GM19468 (cell line): ENCODE data around the gene CNOT6.

ENCODE experiments used
- ATAC-seq: cut with Tn5 transposase; IDR thresholded peaks from one replicate; pipeline ENCODE4 v1.9.1; 2021; ENCODE audit warnings: mild to moderate bottlenecking, moderate library complexity, moderate number of reproducible peaks; ENCODE audit not compliant: unreplicated experiment; ENCODE audit errors: extremely low read depth

Gene CNOT6

GRCh38 chr5:180557217-180557809 lies 63.1 kb downstream of the CNOT6 start:
- no peak for ATAC-seq

- ATAC-seq = no peak
Measured at GRCh38 chr5:180558232-180558631, 64.1 kb downstream of the CNOT6 start.

DNA sequence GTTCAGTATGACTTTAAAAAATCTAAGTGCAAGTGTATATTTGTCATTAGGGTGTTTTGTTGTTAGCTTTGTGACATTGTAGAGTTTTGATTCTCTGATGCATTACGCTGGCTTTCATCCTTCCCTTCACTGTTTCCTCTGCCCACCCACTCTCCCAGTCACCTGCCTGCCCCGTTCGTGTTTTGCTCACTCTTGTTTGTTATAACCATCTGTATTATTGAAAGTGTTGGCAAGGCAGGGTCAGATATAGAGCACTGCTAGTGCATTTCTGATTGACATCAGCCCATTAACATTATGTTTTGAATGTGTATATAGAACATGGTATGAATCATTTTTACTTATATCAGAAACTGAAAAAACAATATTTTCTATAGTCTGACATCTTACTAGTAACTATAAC lies 69.8 kb downstream of the CNOT6 start:
- no peak for ATAC-seq

DNA sequence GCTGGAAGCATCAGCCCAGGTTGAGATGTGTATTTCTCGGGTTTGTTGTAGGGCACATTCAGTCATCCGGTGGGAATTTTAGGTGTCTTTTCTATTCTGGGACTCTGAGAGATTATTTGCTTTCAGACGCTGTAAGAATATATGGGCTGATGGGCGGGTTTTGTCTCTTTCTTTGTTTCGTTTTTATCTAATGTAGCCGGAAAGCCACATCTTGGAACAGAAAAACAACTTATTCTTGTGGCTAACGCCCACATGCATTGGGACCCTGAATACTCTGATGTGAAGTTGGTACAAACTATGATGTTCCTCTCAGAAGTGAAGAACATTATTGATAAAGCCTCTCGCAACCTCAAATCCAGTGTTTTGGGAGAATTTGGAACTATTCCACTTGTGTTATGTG lies 74.7 kb downstream of the CNOT6 start:
- no peak for ATAC-seq

GRCh38 chr5:180575571-180575970 lies 81.4 kb downstream of the CNOT6 start:
- ATAC-seq = no peak

DNA sequence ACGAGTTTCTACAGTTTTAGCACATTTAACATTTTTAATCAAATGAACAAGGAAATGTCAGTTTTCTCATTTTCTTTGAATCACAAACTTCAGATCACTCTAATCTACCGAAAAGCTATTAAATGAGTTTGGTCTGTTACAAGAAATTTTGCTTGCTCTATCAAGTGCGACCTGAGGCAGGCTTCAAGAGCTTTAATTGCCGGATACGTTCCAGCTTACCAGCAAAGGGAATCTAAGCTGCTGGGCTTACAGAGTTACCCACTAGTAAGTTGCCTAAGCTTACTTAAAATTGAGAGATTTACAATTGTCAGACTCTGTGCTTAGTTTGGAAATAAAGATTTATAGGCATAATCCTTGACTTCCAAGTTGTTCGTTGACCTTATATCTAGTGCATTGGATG lies 86.5 kb downstream of the CNOT6 start:
- ATAC-seq = no peak

DNA sequence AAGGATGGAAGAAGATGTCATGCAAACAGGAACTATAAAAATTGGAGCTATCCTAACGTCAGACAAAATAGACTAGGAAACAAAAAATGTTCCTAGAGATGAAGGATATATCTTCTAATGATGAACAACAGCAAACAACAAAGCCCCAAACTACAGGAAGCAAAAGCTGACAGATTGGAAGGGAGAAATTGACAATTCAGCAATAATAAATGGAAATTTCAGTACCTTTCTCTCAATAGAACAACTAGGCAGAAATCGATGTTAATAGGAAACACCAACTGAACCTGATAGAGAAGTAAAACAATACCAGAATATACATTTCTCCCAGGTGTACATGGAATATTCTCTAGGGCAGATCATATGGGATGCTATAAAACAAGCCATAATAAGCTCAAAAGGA lies 89.6 kb downstream of the CNOT6 start:
- ATAC-seq = no peak

- no peak for ATAC-seq
Measured at GRCh38 chr5:180586204-180586603, 92.0 kb downstream of the CNOT6 start.

- ATAC-seq = no peak
Measured at GRCh38 chr5:180586870-180587269, 92.7 kb downstream of the CNOT6 start.

- ATAC-seq = no peak
Measured at GRCh38 chr5:180589771-180590542, 95.8 kb downstream of the CNOT6 start.

GRCh38 chr5:180590543-180591310 lies 96.5 kb downstream of the CNOT6 start:
- no peak for ATAC-seq

- ATAC-seq = no peak
Measured at GRCh38 chr5:180591311-180591887, 97.2 kb downstream of the CNOT6 start, which contains the start of gene SCGB3A1. SCGB3A1 (minus strand) TSS chr5:180591499; CDS start chr5:180591462, 37 bp downstream.

GRCh38 chr5:180592176-180592575 lies 98.0 kb downstream of the CNOT6 start:
- ATAC-seq = no peak

DNA sequence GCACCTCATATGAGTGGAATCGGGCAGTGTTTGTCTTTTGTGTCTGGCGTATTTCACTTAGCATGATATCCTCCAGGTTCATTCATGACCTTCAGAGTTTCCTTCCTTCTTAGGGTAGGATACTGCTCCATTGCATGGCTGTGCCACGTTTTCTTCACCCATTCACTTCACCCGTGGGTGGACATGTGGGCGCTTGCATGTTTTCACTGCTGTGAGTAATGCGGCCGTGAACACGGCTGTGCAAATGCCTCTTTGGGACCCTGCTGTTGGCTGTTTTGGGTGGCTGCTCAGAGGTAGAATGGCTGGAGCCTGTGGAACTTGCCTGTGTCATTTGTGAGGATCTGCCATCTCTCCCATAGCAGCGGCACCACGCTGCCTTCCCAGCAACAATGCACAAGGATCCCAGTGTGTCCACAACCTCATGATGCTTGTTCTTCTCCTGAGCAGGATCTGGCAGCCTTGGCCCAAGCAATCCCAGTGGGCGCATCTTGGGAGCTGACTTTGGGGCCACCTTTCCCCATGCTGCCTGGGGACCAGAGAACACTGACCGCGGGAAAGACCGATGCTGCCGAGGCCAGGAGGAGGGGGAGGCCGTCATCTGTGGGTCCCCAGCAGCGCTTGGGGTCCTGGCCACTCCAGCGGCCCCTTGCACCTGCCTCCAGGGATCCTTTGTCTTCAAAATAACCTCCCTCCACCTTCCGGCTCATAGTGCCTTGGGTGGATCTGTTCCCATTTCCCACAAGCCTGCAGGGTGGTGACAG lies 99.4 kb downstream of the CNOT6 start:
- ATAC-seq = no peak

DNA sequence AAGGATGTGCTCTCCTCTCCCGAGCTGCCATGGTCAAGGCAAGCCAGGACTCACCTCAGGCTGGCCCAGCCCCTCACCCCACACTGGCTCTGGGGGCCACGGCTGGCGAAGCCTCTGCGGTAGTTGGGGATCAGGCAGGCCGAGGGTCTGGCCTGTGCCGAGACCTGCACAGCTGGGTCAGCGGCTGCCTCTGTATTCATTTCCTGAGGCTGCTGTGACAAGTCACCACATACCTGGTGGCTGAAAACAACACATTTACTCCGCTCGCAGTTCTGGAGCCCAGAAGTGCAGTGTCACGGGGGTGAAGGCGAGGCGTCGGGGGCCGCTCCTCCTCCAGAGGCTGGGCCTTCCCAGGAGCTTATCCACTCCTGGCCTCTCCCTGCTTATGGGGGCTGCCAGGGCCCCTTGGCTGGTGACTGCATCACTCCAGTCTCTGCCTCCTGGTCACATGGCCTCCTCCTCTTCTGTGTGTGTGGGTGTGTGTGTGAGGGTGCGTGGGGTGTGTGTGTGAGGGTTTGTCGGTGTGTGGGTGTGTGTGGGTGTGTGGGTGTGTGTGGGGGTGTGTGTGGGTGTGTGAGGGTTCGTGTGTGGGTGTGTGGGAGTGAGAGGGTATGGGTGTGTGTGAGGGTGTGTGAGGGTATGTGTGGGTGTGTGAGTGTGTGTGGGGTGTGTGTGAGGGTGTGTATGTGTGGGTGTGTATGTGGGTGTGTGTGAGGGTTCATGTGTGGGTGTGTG lies 100.3 kb downstream of the CNOT6 start:
- no peak for ATAC-seq

DNA sequence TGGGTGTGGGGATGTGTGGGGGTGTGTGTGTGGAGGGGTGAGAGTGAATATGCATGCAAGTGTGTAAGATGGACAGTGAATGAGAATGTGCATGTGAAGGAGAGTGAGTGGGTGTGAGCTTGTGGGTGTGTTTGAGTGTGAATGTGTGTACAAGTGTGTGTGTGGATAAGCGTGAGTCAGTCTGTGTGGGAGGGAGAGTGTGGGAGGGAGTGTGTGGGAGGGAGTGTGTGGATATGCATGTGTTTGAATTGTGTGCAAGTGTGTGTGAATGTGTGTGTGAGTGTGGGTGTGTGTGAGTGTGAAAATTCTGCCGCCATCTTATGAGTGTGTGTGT lies 100.8 kb downstream of the CNOT6 start:
- ATAC-seq = no peak

DNA sequence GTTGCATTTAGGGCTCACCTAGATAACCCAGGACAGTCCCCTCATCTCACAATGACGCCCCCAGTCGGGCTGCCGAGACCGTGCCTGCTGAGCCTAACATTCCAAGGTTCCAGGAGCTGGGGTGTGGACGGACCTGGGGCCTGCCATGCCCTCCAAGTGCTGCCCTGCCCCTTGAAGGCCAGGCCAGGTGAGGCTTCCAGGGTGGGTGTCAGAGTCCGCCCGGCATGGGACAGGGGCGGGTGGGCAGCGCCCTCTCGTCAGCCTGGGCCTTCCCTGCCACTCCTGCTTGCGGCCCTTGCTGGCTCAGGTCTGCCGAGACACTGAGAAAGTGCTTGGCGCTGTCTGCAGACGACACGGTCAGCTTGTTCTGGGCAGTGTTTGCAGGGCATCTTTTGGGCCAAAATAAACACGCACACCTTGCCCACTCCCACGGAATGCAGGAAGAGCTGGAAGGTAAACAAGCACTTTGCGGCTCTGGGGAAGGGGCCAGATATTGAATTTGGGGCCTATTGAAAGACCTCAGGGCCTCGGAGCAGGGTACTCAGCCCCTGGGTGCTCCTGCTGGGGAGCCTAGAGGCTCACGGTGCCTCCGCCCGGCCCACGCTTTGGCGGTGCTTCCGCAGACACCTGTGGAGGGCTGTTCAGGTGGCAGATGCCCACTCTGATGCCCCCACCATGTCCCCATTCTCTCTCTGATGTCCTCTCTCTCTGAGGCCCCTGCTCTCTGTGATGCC lies 101.4 kb downstream of the CNOT6 start:
- no peak for ATAC-seq

DNA sequence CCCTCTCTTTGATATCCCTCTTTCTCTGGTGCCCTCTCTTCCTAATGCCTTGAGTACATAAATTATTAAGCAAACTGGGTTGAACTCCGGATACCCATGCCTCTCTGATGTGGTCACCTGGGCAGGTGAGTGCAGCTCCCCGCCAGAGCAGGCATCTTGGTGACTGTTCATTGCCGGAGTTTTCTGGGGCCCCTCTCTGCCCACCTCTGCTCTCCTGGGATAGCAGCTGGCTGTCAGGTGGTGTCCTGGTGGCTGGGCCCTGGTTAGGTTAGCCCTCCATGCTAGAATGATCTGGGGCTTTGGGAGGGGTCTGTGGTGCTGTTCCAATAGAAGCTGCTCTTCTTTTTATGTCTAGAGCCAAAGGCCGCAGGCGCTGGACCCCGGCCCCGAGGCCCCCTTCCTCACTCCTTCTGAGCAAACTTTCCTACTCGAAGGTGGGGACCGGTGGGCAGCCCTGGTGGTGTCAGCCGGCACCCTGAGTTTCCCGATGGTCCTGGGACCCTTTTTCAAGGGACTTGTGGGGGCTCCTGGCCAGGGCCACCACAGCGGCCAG lies 102.0 kb downstream of the CNOT6 start:
- no peak for ATAC-seq
